AG08396 (cell line): Measurements from ENCODE around the gene RPL27A.
"Not testable (repeated sequence)": the region's sequence is repeated elsewhere in the genome, so short reads cannot be mapped to it uniquely, and the experiment has no call there.

ENCODE experiments used
- DNase-seq: peaks from one replicate; pipeline ENCODE4 v3.0.0; 2012; ENCODE audit warnings: low spot score, mixed read lengths

Gene RPL27A

DNA sequence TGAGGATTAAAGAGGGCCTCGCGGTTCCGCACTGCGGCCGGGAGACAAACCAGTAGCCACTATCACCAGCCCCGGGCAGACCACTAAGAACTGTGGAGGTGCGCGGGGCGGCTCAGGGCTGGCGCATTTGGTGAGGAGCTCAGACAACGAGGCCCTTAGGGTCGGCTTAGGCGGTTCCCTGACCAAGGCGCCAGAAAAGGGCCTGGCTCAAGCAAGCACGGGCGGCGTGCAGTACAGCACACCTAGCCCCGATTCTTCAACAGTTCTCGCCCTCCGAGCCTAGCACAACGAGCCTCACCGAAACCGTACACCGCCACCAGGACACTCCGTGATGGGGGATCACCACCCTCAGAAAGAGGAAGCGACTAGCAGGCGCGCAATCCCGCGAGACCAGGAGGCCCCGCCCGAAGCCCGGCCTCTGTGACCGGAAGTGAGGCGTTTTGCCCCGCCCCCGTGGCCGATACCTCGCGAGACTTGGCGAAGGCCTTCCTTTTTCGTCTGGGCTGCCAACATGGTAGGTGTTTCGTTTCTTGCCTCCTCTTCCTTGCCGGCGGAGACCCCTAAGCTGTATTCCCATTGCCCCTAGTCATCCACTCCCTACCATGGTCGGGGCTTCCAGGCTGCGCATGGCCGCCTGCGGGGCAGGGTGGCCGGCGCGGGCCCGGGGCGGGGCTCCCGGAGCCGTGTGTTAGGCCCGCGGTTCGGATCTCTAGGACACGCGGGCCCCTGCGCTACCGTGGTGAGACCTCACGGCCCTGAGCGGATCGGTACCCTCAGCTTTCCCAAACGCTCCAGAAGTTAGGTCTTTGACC is at the start of gene RPL27A, which contains the start of gene TRIM66:
TSS of gene RPL27A (plus strand) at position 490 of the 812 bp plus-strand sequence. CDS start at position 512, 22 bp downstream.
TSS of gene TRIM66 (minus strand) at position 363 of the 812 bp plus-strand sequence. CDS start 10,391 bp downstream, outside the sequence.
- peak; percentile 91 for DNase-seq

GRCh38 chr11:8634498-8634897 is 48.1 kb upstream of the RPL27A start:
- DNase-seq, result no peak

GRCh38 chr11:8636127-8636526 is 46.5 kb upstream of the RPL27A start:
- DNase-seq, result no peak

DNA sequence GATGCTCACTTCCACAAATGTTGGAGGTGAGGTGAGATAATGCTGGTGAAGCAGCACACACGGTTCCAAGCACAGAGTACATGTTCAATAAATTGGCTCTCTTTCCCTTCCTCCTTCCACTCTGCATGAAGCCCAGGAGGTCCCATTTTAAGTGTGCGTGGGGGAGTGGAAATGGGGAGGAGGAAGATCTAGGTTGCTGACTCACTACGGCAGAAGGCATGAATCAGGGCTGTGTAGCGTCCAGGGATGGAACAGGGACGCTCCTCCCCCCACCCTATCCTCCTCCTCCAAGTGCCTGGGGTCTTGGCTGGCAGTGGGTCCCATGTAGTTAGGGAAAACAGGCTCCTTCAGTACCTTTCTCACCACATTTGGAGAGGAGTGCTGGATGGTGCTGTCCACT is 44.3 kb upstream of the RPL27A start:
- no peak for DNase-seq

GRCh38 chr11:8639655-8640054 is 42.9 kb upstream of the RPL27A start:
- DNase-seq, result no peak

DNA sequence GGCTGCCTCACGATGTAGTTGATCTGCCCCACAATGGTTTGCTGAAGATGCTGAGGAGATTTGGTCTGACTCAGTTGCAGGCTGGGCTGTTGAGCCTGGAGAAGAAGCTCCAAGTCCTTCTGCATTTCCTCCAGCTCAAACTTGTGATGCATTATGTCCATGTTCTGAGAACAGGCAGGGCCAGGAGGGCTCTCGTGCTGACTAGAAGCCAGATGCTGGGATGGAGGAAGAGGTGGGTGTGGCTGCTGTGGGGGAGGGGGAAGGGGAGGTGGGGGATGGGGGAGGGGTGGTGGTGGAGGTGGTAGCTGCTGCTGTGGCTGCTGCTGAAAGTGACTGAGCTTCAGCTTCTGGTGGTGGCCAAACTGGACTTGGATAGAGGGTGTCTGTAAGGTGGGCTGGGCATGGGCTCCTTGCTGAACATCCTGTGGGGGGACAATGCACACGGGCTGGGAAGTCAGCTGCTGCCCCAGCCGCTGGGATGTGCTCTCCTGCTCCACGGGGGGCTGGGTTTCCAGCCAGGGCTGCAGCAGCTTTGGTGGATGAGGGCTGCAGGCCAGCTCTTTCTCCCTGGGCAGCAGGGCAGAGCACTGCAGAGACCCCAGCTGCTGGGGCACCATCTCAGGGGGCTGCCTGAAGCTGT is 42.2 kb upstream of the RPL27A start:
- no peak for DNase-seq

DNA sequence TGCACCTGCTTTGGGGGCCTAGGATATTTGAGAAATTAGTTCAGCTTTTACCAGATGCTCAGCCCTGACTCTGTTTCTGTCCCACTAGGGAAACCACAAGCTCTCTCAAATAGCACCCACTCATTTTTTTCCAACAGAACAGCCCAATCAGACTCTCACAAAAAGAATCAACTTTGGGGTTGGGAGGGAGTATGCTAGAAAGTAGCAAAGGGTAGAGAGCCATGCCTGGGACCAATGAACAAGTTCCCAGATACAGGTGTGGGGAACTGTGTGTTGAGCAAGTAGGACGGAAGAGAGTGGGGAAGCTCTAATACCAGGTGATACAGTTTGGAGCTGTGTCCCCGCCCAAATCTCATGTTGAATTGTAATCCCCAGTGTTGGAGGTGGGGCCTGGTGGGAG is 41.3 kb upstream of the RPL27A start:
- no peak for DNase-seq

GRCh38 chr11:8642196-8642841 is 40.3 kb upstream of the RPL27A start:
- no peak for DNase-seq

DNA sequence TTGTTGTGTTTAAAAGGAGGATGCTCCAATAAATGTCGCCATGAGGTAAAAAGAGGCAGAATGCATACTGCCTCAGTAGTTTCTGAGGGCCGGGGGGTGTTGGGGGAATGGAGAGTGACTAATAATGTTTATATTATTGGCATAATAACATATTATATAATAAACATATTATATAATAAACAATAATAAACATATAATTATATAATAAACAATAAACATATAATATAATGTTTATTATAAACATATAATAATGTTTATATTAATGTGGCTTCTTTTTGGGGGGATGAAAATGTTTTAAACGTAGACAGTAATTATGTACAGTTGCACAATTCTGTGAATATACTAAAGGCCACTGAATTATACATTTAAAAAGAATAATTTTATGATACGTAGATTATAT is 35.7 kb upstream of the RPL27A start:
- DNase-seq, result no peak

- peak; percentile 58 for DNase-seq
Measured at GRCh38 chr11:8649361-8649760, 33.2 kb upstream of the RPL27A start.

DNA sequence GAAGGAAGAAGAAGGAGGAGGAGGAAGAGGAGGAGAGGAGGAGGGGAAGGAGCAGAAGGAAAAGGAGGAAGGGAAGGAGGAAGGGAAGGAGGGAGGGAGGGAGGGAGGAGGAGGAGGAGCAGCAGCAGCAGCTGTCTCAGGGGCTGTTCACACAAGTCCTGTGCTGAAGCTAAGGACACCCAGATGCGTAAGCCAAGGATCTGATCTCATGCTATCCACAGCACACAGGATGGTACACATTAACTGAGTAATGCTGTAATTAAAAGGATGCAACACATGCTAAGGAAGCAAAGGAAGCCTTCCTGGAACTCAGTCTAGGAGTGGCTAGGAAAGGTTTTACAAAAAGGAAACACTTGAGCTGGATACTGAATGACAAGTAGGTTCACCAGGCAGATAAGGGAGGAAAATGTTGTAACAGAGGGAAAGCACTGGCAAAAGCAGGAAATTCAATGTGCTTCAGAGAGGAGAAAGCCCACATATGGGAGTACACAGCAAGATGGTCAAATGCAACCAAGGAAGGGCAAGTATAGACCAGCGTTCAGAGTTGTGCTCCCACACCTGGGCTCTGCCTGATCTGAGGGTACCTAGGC is 32.1 kb upstream of the RPL27A start:
- no peak for DNase-seq

DNA sequence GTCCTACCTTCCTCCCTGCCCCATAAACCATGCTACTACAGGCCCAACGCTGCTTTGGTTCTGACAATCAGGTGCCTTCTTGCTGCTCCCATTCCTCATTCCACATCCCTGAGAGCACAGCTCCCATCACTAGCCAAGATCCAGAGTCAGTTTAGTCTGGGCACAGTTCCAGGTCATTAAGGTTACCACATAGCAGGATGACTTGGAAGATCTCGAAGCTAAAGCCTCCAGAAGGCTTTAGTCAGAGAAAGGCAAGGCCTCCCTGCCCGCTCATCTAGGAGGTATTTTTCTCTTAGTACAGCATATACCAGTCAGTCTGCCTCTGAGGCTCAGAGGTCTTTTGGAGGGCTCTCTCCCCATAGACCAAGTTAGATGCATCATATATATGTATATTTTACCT is 30.5 kb upstream of the RPL27A start:
- DNase-seq, result peak; percentile 79

DNA sequence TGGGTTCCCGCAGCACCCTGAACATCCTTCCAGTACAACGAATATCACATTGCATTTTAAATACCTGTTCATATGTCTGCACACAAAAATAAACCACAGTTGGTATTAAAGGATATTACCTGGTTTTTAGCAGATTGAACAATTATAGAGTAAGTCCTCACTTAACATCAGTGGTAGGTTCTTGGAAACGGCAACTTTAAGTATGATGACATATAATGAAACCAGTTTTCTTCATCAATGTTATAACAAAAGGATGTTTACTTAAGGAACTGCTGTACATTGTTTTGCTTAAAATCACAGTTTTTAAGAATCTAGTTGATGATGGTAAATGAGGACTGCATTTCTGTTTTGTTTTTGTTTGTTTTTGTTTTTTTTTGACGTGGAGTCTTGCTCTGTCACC is 28.1 kb upstream of the RPL27A start:
- DNase-seq, result no peak

- DNase-seq, result no peak
Measured at GRCh38 chr11:8656291-8656690, 26.3 kb upstream of the RPL27A start.

- DNase-seq, result no peak
Measured at GRCh38 chr11:8658321-8659057, 24.1 kb upstream of the RPL27A start.

DNA sequence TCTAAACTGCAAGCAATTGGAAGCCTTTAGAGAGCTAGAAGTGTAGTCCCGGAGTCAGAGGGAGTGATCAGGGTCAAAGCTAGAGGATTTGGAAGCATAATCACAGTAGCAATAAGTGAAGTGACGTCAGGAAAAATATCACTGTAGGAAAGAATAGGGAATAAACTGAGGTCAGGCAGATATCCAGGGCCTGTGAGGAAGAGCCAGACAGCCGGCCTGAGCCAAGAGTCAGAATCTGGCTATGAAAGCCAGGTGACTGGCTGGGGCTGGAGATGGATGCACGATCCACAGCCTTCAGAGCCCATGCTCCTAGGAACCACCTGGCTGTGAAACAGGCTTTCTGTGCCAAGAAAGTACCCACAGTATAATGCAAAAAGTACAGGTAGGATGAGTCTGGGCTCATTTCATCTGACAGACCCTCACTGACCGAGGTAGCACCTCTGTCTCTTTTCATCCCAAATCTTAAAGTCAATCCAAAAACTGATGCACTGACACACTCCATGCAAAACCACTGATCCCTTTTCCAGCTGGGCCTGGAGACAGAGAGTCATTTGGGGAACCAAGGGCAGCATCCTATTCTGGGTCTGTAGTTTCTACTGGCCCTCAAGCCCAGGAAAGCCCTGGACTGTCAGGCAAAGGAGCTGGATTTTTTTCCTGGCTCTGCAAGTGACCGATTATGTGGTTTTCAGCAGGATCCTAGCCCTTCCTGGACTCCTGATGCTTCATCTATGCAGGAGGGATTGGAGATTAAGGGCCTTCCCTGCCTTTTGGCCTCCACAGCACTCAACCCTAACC is 21.4 kb upstream of the RPL27A start:
- no peak for DNase-seq

DNA sequence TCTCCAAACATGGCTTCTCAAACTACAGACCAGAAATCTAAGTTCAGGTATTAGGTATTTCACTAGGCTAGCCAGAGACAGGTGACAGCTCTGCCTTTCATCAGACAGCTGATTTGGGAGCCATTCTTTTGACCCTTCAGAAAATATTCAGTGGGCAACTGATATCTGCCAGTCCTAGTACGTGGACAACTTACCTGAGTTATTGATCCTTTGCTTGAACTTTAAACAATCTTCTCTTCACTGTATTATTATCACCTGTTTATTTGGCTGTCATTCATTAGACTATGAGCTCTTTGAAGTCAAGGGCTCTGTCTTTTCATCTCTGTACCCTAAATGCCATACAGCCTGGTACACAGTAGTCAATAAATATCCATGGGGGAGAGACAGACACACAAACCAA is 17.4 kb upstream of the RPL27A start:
- no peak for DNase-seq

GRCh38 chr11:8670081-8670480 is 12.5 kb upstream of the RPL27A start:
- DNase-seq, result not testable (repeated sequence)

- DNase-seq, result peak; percentile 81
Measured at GRCh38 chr11:8671193-8671612, 11.4 kb upstream of the RPL27A start.

DNA sequence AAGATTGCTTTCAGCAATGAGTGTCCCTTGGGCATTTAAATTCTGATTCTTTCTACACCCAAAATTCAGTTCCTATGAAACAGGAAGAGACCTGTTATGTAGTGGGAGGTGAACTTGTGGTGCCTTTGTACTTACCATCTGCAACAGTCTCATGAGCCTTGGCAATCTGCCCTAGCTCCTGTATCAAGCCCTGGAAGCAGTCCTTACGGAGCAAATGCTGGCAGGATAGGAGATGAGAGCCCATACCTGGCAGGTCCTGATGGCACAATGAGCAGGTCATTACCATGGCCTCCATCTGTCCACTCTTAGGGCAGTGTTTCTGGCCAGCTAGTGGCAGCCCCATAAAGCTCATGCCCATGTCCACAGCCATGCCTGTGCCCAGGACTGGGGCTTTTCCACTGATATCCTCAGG is 10.9 kb upstream of the RPL27A start:
- peak; percentile 38 for DNase-seq

GRCh38 chr11:8672346-8672745 is 10.2 kb upstream of the RPL27A start:
- DNase-seq, result no peak
